A673 (cell line): ENCODE measurements around the gene GABRR1.

Source experiments
- EZH2 ChIP-seq: fragments of 200-600 bp; sonication (generic); IDR thresholded peaks from 2 replicates; pipeline ENCODE4 v1.6.1; 2017; ENCODE audit warnings: borderline replicate concordance, low read depth, mild to moderate bottlenecking, mixed read lengths, antibody characterized with exemption, low read length; ENCODE audit not compliant: poor library complexity, severe bottlenecking
- TF ChIP-seq, protein P1 (sequence below): fragments of 300-800, 200-600 bp; sonication (generic); conservative IDR thresholded peaks from 2 replicates; pipeline ENCODE4 v1.5.1; 2017; ENCODE audit warnings: low read depth, mild to moderate bottlenecking, antibody characterized with exemption, low read length, moderate library complexity, mixed read lengths

DNA sequence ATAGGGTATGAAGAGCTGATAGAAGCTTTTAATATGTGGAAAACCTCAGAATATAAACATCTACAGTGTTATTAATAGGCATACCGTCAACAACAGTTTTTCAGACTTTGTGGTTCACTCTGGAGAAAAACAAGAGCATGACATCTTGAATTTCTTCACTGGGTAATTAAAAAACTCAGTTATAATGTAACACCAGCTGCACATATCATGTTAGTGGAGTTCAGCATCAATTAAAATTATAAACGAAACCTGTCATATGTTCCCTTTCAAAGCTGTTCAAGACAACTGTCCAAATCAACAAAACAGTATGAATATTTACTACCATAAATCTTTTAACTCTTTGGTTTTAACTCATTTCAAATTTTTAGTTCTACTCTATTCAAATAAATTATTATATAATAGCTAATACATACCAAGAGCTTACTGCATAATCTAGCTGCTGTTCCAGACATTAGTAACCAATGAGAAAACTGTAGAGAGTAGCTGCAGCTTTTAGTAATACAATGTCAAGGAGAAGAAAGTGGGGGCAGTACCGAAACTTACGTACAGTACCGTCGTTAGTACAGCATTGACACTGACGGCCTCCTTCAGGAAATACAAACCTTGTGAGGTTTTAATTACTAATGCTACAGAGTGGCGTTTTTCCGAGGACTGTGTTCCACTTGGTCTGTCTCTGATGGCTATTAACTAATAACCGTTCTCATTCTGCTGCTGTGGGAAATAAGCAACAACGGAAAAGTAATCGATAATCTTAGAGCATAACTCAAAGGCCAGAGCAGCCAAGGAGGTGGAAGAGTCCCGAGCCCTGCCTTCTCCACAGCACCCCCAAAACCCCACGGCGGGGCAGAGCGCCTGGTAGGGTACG lies 71.8 kb downstream of the GABRR1 start:
- TF ChIP-seq, protein P1, sequence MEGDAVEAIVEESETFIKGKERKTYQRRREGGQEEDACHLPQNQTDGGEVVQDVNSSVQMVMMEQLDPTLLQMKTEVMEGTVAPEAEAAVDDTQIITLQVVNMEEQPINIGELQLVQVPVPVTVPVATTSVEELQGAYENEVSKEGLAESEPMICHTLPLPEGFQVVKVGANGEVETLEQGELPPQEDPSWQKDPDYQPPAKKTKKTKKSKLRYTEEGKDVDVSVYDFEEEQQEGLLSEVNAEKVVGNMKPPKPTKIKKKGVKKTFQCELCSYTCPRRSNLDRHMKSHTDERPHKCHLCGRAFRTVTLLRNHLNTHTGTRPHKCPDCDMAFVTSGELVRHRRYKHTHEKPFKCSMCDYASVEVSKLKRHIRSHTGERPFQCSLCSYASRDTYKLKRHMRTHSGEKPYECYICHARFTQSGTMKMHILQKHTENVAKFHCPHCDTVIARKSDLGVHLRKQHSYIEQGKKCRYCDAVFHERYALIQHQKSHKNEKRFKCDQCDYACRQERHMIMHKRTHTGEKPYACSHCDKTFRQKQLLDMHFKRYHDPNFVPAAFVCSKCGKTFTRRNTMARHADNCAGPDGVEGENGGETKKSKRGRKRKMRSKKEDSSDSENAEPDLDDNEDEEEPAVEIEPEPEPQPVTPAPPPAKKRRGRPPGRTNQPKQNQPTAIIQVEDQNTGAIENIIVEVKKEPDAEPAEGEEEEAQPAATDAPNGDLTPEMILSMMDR: no peak
- no peak for TF ChIP-seq EZH2
